Globus pallidus (tissue), 1 donor: Measurements from ENCODE around the gene NOC3L.
"Not testable (repeated sequence)": the region's sequence is repeated elsewhere in the genome, so short reads cannot be mapped to it uniquely, and the experiment has no call there.

Experiments used
- DNase-seq: peaks from one replicate; pipeline ENCODE4 v3.0.0-alpha.2; 2015; ENCODE audit warnings: low spot score

Gene NOC3L

GRCh38 chr10:94362360-94363250 lies at the start of gene NOC3L:
TSS of gene NOC3L (minus strand) at chr10:94362939. CDS start at chr10:94362838, 101 bp downstream.
- peak; percentile 93 for DNase-seq

GRCh38 chr10:94412449-94412848 lies 49.7 kb upstream of the NOC3L start:
- no peak for DNase-seq

DNA sequence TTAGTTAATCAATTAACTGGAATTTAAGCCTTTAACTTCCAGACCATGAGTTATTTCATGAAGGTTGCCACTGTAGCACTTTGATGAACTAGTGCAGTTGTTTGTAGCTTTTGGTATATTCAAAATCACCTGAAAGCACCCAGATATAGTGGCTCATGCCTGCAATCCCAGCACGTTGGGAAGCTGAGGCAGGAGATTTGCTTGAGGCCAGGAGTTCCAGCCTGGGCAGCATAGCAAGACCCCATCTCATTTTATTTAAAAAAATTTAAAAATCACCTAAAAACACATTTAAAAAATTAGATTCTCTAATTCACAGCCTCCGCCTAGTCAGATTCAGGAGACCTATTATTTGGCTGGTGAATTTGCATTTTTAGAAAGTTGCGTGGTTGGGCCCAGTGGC lies 48.6 kb upstream of the NOC3L start:
- DNase-seq, result no peak

- no peak for DNase-seq
These were observed 46.4 kb upstream of the NOC3L start for GRCh38 chr10:94409021-94409657.

GRCh38 chr10:94407668-94408067 lies 44.9 kb upstream of the NOC3L start:
- DNase-seq, result no peak

- no peak for DNase-seq
These were observed 42.7 kb upstream of the NOC3L start for GRCh38 chr10:94405406-94405805.

DNA sequence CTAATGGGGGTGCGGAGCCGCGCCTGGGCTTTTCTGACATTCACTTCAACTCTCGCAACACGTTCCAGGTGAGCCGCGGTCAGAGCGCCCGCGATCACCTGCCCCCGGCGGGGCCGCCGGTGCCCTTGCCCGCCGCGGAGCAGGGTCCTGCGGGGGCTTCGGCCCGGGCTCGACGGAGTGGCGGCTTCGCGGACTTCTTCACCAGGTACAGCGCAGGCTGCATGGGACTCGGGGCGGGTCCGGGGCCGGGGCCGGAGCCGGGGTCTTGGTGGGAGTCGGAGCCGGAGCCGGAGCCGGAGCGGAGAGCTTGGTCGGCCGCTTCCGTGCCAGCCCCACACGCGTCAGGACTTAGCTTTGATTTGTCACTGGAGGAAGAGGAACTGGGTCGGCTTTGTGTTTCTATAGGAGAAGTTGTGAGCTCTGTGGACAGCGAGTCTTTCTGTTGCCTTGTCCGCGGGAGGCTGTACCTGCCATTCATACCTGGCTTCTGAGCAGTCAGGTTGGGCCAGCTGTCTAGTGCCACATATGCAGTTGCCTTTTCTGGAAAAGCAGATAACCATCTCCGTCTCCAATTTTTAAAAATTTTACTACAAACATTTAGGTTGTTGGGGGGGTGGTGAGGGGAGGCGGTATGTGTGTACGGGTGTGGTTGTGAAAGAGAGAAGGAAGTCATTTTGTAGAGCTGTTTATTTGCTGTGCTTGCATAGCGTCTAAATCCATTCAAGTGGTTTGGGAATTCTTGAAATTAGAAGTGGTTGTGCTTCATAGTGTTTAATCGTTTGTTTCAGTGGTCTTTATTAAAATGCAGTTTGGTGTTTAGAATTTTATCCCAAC lies 40.9 kb upstream of the NOC3L start:
- peak; percentile 62 for DNase-seq

- DNase-seq, result no peak
These were observed 40.2 kb upstream of the NOC3L start for GRCh38 chr10:94402843-94403379.

DNA sequence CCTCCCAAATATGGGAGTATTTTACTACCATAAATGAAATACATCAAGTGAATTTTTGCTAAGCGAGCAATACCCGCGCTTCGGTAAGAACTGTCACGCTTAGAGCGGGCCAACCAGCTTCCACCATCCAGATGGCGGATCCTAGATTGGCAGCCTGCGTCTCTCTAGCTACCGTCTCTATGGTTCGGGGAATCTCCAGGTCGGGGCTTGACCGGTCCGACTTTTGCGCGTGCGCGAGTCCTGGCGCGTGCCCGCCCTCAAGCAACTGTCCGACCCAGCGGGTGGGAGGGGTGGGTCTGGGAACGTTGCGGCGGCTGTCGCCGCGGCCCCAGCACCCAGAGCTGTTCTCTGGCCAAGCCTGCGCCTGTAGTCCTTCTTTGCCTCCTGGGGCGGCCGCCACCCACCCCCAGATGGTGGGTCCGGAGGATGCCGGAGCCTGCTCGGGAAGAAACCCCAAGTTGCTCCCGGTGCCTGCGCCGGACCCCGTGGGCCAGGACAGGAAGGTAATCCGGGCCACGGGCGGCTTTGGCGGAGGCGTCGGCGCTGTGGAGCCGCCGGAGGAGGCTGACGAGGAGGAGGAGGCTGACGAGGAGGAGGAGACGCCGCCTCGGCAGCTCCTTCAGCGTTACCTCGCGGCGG lies 39.6 kb upstream of the NOC3L start, which contains the start of gene TBC1D12:
TBC1D12 (plus strand) TSS at position 338 of the 639 bp plus-strand sequence; CDS start at position 411, 73 bp downstream.
- peak; percentile 95 for DNase-seq

- no peak for DNase-seq
These were observed 36.0 kb upstream of the NOC3L start for GRCh38 chr10:94398762-94399161.

GRCh38 chr10:94397549-94398370 lies 35.0 kb upstream of the NOC3L start:
- DNase-seq, result no peak

DNA sequence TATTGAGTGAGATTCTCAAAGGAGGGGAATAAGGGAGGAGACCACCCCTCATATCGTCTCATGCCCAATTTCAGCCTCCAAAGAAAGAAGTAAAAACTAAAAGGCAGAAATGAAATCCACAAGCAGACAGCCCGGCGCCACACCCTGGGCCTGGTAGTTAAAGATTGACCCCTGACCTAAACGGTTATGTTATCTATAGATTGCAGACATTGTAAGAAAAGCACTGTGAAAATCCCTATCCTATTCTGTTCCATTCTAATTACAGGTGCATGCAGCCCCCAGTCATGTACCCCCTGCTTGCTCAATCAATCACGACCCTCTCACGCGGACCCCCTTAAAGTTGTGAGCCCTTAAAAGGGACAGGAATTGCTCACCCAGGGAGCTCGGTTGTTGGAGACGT lies 29.4 kb upstream of the NOC3L start:
- DNase-seq, result not testable (repeated sequence)

GRCh38 chr10:94385733-94386132 lies 23.0 kb upstream of the NOC3L start:
- not testable (repeated sequence) for DNase-seq

GRCh38 chr10:94383530-94383929 lies 20.8 kb upstream of the NOC3L start:
- DNase-seq, result no peak

GRCh38 chr10:94376865-94377264 lies 14.1 kb upstream of the NOC3L start:
- no peak for DNase-seq

DNA sequence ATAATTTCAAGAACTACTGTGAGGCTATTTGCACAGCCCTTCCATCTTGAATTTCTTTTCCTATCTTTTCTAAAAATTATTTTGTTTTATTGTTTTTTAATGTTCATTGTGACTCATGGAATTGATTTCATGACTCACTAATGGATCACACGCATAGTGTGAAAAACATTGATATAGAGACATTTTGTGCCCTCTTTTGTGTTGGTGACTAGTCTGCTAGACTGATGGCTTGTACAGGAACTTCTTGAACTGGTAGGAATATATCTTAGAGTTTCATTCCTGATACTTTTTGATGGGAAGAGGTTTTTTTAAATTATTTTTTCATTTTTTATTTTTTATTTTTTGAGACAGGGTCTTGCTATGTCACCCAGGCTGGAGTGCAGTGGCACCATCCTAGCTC lies 12.6 kb upstream of the NOC3L start:
- no peak for DNase-seq

DNA sequence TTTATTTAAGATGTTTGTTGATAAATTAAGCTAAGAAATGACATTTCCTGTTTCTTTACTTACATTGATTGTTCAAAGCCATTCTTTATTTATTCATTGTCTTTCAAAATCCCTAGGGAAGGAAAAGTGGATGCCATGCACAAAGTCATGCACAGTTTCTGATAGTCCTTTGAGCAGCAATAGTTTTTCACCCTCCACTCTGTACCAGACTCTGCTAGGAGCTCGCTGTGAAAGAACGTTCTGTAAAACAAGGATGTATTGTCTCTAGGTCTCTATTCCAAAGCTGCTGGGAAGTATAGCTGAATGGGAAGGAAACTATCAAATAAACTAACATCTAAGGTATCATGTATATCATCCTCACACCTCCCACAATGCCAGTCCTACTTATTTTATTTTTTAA lies 7.8 kb upstream of the NOC3L start:
- DNase-seq, result peak; percentile 84

DNA sequence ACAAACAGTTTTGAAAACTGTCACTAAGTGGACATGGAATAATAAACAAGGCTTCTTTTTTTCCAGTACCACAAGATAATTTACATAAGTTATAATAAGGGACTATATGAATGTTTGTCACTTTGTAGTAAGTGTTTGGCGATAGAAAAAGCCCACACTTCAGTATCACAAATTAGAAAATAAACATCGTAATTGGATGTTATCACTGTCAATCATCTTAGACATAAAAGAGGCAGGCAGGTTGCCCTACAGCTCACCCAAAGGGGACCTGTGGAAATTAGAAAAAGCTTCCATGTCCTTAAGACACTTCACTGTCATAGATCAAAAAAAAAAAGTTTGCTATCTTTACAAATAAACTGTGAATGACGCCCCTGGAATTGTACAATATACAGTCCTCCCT lies 3.6 kb upstream of the NOC3L start:
- DNase-seq, result no peak

DNA sequence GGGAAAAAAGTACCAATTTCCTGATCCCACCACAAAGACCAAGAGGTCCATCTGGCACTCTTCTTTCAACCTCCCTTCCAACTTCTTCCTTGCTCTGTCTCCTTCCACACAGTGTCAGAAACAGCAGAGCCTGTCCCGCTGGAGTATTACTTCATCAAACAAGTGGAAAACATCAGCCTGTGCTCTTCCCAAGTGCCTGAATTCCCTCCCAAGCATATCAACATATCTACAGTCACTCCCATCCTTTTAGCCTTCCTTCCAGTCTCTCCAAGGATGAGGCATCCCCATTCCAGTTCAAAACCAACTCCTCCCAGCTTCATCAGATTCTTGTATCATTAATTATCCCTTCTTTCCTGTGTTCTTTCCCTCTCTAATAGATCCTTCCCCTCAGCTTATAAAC lies 1.7 kb upstream of the NOC3L start:
- no peak for DNase-seq

- DNase-seq, result no peak
These were observed 469 bp upstream of the NOC3L start for GRCh38 chr10:94363251-94363565.
